Activated T-helper 1 cell treated with anti-CD3 and anti-CD28 coated beads, Interleukin-12 subunit alpha, Interleukin-12 subunit beta, Interleukin-2, Interleukin-4 antibody, amounts not matched to agents 30 ng/mL and 10 ng/mL and 1 ng/mL, durations not matched to agents 14 hours and 24 hours and 36 hours (primary cell): ENCODE results near the gene TXLNG. TPM values are rescaled to one million over a fixed set of nuclear protein-coding genes. Genes with fewer than 3 reads are reported as not detected.

Experiments used
- DNase-seq: peaks from one replicate; pipeline ENCODE4 v3.0.0; 2021; ENCODE audit warnings: low spot score
- H3K27ac Mint-ChIP-seq: one replicate; pipeline ENCODE4 v1.8.0; 2021; ENCODE audit warnings: mild to moderate bottlenecking, mixed read lengths
- H3K27me3 Mint-ChIP-seq: one replicate; pipeline ENCODE4 v1.8.0; 2022; ENCODE audit warnings: mild to moderate bottlenecking, moderate library complexity, mixed read lengths; ENCODE audit not compliant: insufficient read depth
- H3K36me3 Mint-ChIP-seq: one replicate; pipeline ENCODE4 v1.8.0; 2021; ENCODE audit warnings: low read depth, mixed read lengths
- H3K4me1 Mint-ChIP-seq: one replicate; pipeline ENCODE4 v1.8.0; 2021; ENCODE audit warnings: low read depth, mixed read lengths
- H3K4me3 Mint-ChIP-seq: one replicate; pipeline ENCODE4 v1.8.0; 2021; ENCODE audit warnings: mild to moderate bottlenecking, moderate library complexity, mixed read lengths
- H3K9me3 Mint-ChIP-seq: one replicate; pipeline ENCODE4 v1.8.0; 2021; ENCODE audit warnings: mixed read lengths
- intact Hi-C: fragments of 100-400 bp; cut with micrococcal nuclease; formaldehyde crosslinking; loops from one replicate; pipeline ENCODE4 v1.15.1; 2024
- total RNA-seq: library from RNA; stranded (reverse); gene quantifications from 2 replicates; pipeline ENCODE4 v1.2.3, GENCODE V29; 2022

TXLNG gene
- total RNA-seq, 1 donor from 2014 or later, result 23.8 TPM

- DNase-seq, result no peak
- peaks cover 25% of the 10 kb centered on the region for H3K27me3 Mint-ChIP-seq
- peaks cover 18% of the 10 kb centered on the region for H3K4me1 Mint-ChIP-seq
- H3K4me3 Mint-ChIP-seq, result no peak overlapping the region
- H3K36me3 Mint-ChIP-seq, result peaks cover 7% of the 10 kb centered on the region
- peak overlapping the region; percentile 44 for H3K27ac Mint-ChIP-seq
- intact Hi-C loops, result loop anchor here (5.0 kb wide), 1 partner anchor 864 kb away; the partner anchor contains the start of gene SCML1
- no peaks in the 10 kb centered on the region for H3K9me3 Mint-ChIP-seq
Measured at GRCh38 chrX:16873106-16873505, 86.8 kb downstream of the TXLNG start.

- no peaks in the 10 kb centered on the region for H3K36me3 Mint-ChIP-seq
- H3K4me3 Mint-ChIP-seq, result no peak overlapping the region
- intact Hi-C loops, result loop anchor here (5.0 kb wide), 1 partner anchor 863 kb away; the partner anchor contains the start of gene SCML1
- peaks cover 6% of the 10 kb centered on the region for H3K4me1 Mint-ChIP-seq
- no peak overlapping the region for H3K27ac Mint-ChIP-seq
- no peaks in the 10 kb centered on the region for H3K9me3 Mint-ChIP-seq
- H3K27me3 Mint-ChIP-seq, result peaks cover 31% of the 10 kb centered on the region
- no peak for DNase-seq
Measured at GRCh38 chrX:16874458-16875095, 88.3 kb downstream of the TXLNG start.

GRCh38 chrX:16876696-16877095, 90.4 kb downstream of the TXLNG start:
- H3K9me3 Mint-ChIP-seq, result no peaks in the 10 kb centered on the region
- H3K36me3 Mint-ChIP-seq, result no peaks in the 10 kb centered on the region
- no peaks in the 10 kb centered on the region for H3K4me1 Mint-ChIP-seq
- H3K4me3 Mint-ChIP-seq, result no peak overlapping the region
- H3K27me3 Mint-ChIP-seq, result peaks cover 33% of the 10 kb centered on the region
- no peak for DNase-seq
- intact Hi-C loops, result no loop called here
- H3K27ac Mint-ChIP-seq, result no peak overlapping the region

GRCh38 chrX:16882169-16882568, 95.9 kb downstream of the TXLNG start:
- H3K27ac Mint-ChIP-seq, result no peak overlapping the region
- no peaks in the 10 kb centered on the region for H3K9me3 Mint-ChIP-seq
- peak overlapping the region; percentile 75 for H3K4me3 Mint-ChIP-seq
- no peak for DNase-seq
- intact Hi-C loops, result loop anchor here (1.0 kb wide), 1 partner anchor 12 kb away; the partner anchor contains the start of gene RBBP7
- peaks cover 6% of the 10 kb centered on the region for H3K4me1 Mint-ChIP-seq
- no peaks in the 10 kb centered on the region for H3K36me3 Mint-ChIP-seq
- peaks cover 22% of the 10 kb centered on the region for H3K27me3 Mint-ChIP-seq

- Mint-ChIP-seq H3K27ac (no peak overlapping the region), H3K36me3 (no peaks in the 10 kb centered on the region), H3K4me1 (peaks cover 6% of the 10 kb centered on the region), H3K9me3 (no peaks in the 10 kb centered on the region), H3K27me3 (peaks cover 18% of the 10 kb centered on the region), H3K4me3 (peak overlapping the region; percentile 75)
- intact Hi-C loops, result loop anchor here (1.0 kb wide), 3 partner anchors 9 to 163 kb away; partner anchors contain the start of gene RBBP7
- DNase-seq, result peak; percentile 31
Measured at GRCh38 chrX:16882702-16883486, 96.6 kb downstream of the TXLNG start.

- Mint-ChIP-seq H3K4me1 (peaks cover 6% of the 10 kb centered on the region), H3K36me3 (no peaks in the 10 kb centered on the region), H3K27ac (no peak overlapping the region), H3K27me3 (peaks cover 16% of the 10 kb centered on the region), H3K9me3 (no peaks in the 10 kb centered on the region), H3K4me3 (no peak overlapping the region)
- intact Hi-C loops, result loop anchor here (1.0 kb wide), 2 partner anchors 9 to 163 kb away; no protein-coding TSS in a partner anchor
- DNase-seq, result no peak
Measured at GRCh38 chrX:16883487-16883804, 97.2 kb downstream of the TXLNG start.

GRCh38 chrX:16885628-16886027, 99.4 kb downstream of the TXLNG start:
- H3K27ac Mint-ChIP-seq, result no peak overlapping the region
- no peak overlapping the region for H3K4me3 Mint-ChIP-seq
- DNase-seq, result no peak
- peaks cover 14% of the 10 kb centered on the region for H3K27me3 Mint-ChIP-seq
- intact Hi-C loops, result no loop called here
- H3K9me3 Mint-ChIP-seq, result no peaks in the 10 kb centered on the region
- H3K4me1 Mint-ChIP-seq, result peaks cover 13% of the 10 kb centered on the region
- H3K36me3 Mint-ChIP-seq, result no peaks in the 10 kb centered on the region

GRCh38 chrX:16892504-16893362, 106.5 kb downstream of the TXLNG start:
- H3K4me3 Mint-ChIP-seq, result no peak overlapping the region
- H3K4me1 Mint-ChIP-seq, result peaks cover 14% of the 10 kb centered on the region
- DNase-seq, result peak; percentile 34
- H3K36me3 Mint-ChIP-seq, result no peaks in the 10 kb centered on the region
- no peak overlapping the region for H3K27ac Mint-ChIP-seq
- H3K27me3 Mint-ChIP-seq, result peaks cover 3% of the 10 kb centered on the region
- H3K9me3 Mint-ChIP-seq, result no peaks in the 10 kb centered on the region
- intact Hi-C loops, result loop anchor here (1.0 kb wide), 2 partner anchors 9 to 66 kb away; no protein-coding TSS in a partner anchor

Other genes starting within 250 kb of the TXLNG start
- gene S100G, start 136.3 kb upstream of the TXLNG start, total RNA-seq, result not detected in 2 replicates
- gene CTPS2, start 73.8 kb upstream of the TXLNG start, total RNA-seq, result 5.1 and 5.3 TPM in 2 replicates
- 19.5 and 19.7 TPM in 2 replicates for gene SYAP1, start 66.9 kb upstream of the TXLNG start, total RNA-seq
- gene RBBP7, start 83.9 kb downstream of the TXLNG start, total RNA-seq, result 127 and 134 TPM in 2 replicates
- not detected in 2 replicates for gene REPS2, start 160.2 kb downstream of the TXLNG start, total RNA-seq